ENCODE results near the gene PPY.
"Not testable (repeated sequence)": the region's sequence is repeated elsewhere in the genome, so short reads cannot be mapped to it uniquely, and the experiment has no call there.

Gene PPY, protein sequence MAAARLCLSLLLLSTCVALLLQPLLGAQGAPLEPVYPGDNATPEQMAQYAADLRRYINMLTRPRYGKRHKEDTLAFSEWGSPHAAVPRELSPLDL

DNA sequence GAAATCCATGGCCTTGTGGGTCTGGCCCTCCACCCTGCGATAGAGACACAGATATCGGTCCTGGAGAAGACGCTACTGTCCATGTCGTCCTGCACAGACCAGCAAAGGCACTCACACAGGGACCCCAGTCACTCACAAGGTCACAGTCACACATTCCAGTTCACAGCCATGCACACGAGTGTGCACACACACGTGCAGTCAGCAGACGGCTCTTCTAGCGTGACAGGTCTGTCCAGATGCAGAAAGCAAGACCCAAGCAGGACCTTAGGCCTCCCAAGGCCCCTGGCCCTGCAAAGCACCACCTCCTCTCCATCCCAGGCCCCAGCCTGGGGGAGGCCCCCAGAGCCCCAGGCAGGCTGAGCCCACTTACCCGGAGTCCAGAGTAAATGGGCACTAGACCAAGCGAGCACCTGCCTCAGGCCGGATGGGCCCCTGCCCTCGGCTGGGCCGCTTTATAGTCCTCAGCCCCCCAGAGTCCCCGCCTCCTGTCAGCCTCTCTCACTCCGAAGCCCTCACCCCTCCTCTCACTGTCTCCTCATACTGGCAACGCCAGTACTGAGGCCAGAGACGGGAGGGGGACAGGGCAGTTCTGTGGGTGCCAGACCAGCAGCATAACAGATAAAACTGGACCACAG, at the start of gene PPY:
PPY (minus strand) TSS at position 426 of the 635 bp plus-strand sequence. CDS start 822 bp downstream, outside the sequence.
- no peak for DNase-seq (ENCODE audit: low read depth in 2 of 2, low spot score in 1 of 2)

DNA sequence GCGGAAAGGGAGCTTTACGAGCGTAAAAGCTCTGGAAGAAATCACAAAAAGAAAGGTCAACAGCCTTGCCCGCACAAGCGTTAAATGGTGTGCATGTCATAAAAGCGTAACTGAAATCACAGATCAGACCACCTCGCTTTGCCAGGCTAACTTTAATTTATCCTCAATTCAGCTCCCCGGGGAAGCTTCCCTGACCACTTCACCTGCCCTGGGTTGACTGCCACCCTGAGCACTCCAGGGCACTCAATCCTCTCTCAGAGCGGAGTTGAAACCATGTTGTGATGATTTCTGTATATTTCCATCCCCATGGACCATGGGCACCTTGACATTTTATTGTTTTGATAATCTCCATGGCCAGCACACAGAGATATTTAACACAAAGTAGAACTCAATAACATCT, 46.0 kb upstream of the PPY start:
- DNase-seq (ENCODE audit: low read depth in 2 of 2, low spot score in 1 of 2) = no peak

DNA sequence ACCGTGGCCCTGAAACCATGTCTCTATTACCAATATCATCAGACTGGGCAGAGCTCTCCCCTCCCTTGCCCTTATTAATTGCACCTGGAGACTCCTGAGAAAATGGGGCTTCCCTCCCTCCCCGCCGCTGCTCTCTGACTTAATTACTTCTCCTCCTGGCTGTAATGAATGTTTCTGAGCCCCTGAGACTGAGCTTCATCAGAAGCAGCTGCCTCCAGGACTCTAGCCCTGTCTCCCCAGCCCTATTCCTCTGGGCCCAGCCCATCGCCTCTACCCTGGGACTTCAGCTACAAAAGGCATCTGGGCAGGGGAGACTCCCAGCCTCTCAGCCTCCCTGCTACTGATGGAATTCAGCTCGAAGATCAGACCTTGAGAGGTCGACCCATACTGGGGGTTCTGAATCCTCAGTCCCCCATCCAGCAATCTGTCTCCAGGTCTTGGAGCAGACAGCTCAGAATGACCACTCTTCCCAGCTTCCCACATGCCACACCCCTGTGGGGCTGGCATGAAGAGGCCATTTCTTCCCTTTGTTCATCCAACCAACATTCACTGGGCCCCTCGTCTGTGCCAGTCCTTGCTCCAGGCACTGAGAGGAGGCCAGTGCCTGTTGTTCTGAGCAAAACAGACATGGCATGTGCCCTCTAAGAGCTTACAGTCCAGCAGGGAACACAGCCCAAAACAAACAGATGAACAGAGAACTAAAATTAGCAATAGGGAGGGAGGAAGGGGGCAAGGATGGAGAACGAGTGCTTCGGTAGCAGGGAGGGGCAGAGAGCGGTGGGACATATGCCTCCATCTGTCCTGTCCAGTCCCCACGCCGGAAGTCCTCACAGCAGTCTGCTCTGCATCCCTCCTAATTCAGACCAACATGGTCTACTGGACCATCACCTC, 45.1 kb upstream of the PPY start:
- DNase-seq (ENCODE audit: low read depth in 2 of 2, low spot score in 1 of 2) = no peak

DNA sequence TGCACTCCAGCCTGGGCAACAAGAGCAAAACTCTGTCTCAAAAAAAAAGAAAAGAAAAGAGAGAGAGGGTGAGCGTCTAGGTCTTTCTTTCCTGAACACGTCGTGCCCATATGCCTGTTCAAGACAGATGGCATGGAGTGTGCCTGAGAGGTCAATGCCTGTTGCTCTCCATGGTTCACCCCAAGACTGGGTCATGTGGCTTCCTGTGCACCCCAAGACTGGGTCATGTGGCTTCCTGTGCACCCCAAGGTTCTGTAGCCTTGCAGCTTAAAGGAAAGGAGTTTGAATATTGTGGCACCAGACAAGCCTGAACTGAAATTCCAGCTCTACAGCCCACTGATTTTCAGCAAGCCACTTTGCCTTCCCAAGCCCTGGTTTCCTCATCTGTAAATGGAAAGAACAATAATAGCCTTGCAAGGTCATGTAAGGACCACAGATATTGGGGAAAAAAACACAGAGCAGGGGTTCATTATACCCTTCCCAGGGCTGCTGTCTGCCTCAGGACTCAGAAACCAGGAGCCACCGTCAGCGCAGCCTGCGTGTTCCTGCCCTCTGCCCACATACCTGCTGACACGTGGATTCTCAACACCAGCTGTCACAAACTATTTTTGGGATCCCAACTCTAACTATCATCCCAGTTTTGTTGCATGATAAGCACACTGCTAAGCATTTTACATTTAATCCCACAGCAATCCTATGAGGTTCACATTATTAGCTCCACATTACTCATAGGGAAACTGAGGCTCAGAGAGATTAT, 44.1 kb upstream of the PPY start:
- DNase-seq (ENCODE audit: low read depth in 2 of 2, low spot score in 1 of 2) = no peak

DNA sequence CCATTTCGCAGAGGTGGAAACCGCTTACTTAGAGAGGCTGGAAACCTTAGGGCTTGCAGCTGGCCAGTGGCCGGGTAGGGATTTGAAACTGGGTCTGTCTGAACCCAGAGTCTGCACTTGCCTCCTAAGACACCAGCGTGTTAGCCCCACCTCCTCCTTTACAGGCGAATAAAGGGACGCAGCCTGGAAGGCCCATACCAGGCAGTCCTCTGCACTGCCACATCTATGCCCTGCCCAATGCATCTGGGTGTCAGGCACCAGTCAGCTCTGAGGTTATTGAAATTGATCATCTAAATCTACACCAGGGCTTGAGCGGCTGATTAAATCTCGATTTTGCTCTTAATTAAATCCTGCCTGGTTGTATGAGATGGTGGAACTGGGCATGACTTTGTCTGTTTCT, 42.2 kb upstream of the PPY start:
- DNase-seq (ENCODE audit: low read depth in 2 of 2, low spot score in 1 of 2) = no peak

DNA sequence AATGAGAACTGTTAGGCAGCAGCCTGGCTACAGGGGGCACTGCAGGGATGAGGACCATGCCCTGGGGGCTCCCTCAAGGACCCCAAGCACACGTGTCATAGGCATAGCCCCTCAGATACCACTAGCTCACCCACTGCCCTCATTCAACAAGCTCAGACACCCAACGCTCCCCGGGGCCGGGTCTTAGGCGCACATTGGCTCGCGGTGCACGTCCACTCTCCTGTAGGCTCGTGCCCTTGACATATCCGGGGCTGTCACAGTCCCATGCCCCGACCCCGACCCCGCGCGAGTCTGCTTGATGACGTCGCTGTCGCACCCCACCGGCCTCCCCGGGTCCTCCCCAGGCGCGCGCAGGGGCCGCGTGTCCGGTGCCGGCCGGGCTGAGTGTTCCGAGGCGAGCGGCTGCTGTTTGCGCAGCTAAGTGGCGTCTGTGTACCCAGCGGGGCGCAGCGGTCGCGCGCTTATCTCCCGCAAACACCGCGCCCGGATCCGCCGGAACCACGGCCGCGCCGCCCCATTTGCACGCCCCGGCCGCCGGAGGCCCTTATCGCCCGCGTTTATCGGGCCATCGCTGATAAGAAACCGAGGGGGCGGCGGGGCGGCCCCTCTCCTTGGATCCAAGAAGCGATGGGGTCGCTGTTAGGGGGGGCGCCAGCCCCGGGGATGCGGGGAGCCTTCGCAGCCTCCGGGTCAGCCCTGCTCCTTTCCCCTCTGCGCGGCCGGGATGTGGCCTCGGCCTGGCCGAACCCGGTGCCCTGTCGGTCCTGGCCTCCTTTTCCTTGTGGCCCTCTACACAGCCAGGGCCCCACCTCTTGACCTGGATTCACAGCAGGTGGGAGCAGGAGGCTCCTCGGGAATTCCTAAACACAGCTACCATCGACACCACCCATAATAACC, 41.5 kb upstream of the PPY start:
- no peak for DNase-seq (ENCODE audit: low read depth in 2 of 2, low spot score in 1 of 2)

DNA sequence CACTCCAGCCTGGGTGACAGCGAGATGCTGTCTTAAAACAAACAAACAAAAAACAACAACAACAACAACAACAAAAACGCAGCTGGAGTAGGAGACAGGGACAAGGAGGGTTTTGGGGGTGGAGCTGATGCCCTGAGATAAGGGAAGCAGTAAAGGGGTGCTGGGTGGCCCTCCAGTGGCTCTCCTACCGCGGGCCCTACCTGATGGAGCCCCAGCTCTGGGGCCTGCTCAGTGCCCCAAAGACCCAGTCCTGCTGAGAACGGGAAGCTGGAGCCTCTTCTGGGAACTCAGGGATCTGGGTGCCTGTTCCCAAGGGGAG, 40.9 kb upstream of the PPY start:
- DNase-seq (ENCODE audit: low read depth in 2 of 2, low spot score in 1 of 2) = no peak

DNA sequence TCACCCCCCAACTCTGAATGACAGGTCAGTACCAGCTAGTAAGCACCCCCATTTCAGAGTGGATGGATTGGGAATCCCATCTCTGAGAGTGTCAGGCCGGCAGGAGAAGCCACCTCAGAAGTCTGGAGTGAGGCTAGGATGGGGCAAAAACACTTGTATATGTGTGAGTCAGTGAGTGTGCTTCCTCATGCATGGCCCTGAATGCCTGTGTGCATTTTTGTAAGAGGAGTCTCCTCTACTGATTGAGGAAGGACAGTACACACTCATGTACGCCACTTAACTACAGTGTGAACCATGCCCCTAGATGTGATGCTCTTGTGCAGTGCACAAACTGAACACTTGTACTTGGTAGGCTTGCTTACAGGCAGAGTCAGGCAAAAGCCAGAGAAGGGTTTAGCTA, 39.9 kb upstream of the PPY start:
- no peak for DNase-seq (ENCODE audit: low read depth in 2 of 2, low spot score in 1 of 2)

DNA sequence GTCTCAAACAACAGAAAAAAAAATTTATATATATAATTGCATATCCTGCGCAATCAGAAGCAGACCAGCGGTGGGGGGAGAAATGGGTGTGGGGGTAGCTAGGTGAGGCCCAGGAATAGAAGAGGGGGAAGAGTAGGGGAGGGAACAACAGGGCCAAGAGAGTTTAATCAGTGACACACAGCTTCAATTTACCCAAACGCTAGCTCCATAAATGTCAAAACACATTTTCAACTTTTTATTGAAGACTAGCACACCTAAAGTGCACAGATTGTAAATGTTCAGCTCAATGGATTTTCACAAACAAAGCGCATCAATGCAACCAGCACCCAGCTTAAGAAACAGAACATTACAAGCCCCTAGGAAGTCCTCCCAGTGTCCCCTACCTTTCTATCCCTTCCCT, 37.4 kb upstream of the PPY start:
- DNase-seq (ENCODE audit: low read depth in 2 of 2, low spot score in 1 of 2) = no peak

DNA sequence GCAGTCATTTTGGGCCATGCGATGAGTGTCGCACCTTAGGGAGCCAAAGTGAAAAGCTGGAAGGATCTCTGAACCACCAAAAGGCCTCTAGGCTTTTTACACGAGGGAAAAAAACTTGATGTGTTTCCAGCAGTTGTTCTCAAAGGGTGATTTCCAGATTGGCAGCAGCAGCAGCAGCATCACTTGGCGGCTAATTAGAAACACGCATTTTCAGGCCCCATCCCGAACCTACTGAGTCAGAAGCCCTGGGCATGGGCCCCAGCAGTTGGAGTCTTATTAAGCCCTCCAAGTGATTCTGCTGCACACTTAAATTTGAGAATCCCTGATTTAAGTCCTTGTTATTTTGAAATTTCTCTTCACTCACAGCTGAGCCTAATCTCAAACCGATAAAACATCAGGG, 36.7 kb upstream of the PPY start:
- no peak for DNase-seq (ENCODE audit: low read depth in 2 of 2, low spot score in 1 of 2)

DNA sequence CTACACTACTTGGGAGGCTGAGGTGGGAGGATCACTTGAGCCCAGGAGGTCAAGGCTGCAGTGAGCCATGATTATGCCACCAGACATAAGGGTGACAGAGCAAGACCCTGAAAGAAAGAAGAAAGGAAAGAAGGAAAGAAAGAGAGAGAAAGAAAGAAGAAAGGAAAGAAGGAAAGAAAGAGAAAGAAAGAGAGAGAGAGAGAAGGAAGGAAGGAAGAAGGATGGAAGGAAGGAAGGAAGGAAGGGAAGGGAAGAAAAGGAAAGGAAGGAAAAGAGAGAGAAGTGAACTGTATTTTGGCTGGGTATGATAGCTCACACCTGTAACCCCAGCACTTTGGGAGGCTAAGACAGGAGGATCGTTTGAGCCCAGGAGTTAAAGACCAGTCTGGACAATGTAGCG, 35.8 kb upstream of the PPY start:
- no peak for DNase-seq (ENCODE audit: low read depth in 2 of 2, low spot score in 1 of 2)

DNA sequence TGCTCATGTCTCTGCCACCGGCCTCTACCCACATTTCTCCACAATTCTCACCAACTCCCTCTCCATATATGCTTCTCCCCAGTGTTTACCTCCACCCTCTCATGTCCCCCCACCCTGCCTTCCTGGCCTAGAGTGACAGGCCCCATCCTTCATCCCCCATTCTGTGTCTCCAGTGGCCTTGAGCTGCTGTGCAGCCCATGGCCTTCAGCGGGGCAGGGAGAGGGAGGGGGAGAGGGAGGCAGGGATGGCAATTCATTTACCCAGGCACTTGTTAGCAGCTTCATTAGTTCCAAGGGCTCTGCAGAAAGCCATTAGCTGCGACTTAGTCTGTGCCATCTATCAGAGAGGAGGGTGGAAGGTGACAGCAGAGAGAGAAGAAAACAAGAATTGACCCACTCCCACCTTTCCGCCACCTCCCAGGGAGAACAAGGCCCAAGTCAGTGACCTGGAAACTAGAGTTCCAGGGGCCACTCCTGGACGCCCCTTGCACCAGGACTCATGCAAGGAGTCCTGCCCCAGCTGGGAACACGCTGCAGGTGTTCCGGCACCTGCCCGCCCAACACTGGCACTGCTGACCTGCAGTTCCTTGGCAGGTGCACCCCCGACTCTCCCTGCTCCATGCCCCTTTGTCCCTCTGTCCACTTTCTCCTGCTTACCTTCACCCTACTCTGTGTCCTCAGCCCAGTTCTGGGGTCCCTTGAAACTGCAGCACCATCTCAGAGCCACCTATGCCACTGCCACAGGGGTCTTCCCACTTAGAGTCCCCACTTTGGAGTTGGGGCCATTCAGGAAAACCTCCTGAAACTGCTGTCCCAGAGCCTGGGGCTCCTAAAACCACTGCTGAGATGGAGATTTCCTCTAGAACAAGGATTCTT, 34.9 kb upstream of the PPY start:
- no peak for DNase-seq (ENCODE audit: low read depth in 2 of 2, low spot score in 1 of 2)

DNA sequence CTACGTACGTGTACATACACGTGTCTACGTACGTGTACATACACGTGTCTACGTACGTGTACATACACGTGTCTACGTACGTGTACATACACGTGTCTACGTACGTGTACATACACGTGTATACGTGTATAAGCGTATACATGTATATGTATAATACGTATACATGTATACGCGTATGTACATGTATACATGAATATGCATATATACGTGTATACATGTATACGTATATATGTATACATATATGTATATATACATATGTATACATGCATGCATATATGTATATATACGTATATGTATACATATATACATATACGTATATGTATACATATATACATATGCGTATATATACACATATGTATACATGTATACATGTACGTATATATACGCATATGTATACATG, 33.6 kb upstream of the PPY start:
- no peak for DNase-seq (ENCODE audit: low read depth in 2 of 2, low spot score in 1 of 2)

DNA sequence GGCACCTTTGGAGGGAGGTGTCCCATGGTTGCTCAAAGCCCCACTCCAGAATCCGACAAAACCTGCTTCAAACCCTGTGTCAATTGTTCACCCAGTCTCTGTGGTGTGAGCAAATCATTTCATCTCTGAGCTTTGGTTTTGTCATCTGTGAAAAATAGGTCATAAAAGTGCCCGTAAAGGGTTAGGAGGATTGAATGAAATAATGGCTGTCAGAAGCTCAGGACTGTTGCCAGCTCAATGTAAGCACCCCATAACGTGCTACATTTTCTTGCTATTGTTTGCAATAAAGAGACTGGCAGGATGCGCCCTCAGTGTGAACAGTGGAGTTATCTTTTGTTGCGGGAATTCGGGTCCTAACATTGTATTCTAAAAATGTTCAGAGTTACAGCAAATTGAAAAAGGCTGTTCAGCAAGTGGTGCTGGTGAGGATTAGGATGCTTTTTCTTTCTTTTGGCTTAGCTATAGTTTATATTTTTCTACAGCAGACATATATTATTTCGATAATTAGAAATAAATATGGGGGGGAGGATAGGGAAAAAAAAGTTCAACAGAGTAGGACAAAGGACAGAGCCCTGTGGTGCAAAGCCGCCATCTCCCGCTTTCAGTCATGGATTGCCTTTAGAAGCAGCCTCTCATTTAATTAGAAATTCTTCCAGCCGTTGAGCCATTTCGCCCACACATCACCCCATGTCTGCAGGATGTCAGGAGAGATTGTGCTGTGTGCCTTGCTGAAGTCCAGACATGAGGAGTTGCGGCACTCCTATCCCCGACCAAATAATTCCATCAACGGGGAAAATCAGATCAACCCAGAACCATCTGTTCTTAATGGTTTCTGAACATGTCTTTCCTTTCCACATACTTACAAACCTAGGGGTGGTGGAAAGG, 32.3 kb upstream of the PPY start:
- DNase-seq (ENCODE audit: low read depth in 2 of 2, low spot score in 1 of 2) = no peak

DNA sequence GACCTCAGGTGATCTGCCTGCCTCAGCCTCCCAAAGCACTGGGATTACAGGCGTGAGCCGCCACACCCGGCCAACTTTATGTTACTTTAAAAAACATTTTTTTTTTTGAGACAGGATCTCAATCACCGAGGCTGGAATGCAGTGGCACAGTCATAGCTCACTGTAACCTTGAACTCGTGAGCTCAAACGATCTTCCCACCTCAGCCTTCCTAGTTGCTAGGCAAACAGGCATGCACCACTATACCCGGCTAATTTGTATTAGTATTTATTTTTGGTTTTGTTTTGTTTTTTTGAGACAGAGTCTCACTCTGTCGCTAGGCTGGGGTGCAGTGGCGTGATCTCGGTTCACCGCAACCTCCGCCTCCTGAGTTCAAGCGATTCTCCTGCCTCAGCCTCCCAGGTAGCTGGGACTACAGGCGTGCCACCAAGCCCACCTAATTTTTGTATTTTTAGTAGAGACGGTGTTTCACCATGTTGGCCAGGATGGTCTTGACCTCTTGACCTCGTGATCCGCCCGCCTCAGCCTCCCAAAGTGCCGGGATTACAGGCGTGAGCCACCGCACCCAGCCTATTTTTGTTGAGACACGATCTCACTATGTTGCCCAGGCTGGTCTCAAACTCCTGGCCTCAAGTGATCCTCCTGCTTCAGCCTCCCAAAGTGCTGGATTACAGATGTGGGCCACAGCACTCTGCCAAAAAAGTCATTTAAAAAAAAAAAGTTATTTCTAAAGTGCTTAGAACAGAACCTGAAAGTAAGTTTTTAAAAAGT, 30.4 kb upstream of the PPY start:
- not testable (repeated sequence) for DNase-seq (ENCODE audit: low read depth in 2 of 2, low spot score in 1 of 2)

DNA sequence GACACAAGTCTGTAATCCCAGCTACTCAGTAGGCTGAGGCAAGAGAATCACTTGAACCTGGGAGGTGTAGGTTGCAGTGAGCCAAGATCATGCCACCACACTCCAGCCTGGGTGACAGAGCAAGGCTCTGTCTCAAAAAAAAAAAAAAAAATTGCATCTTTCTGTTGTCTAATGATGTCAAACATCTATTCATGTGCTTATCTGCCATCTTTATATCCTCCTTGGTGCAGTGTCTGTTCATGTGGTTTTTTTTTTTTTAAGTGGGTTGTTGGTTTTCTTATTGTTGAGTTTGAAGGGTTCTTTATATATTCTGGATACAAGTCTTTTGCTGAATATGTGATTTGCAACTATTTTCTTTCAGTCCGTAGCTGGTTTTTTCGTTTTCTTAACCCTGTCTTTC, 29.2 kb upstream of the PPY start:
- DNase-seq (ENCODE audit: low read depth in 2 of 2, low spot score in 1 of 2) = not testable (repeated sequence)

DNA sequence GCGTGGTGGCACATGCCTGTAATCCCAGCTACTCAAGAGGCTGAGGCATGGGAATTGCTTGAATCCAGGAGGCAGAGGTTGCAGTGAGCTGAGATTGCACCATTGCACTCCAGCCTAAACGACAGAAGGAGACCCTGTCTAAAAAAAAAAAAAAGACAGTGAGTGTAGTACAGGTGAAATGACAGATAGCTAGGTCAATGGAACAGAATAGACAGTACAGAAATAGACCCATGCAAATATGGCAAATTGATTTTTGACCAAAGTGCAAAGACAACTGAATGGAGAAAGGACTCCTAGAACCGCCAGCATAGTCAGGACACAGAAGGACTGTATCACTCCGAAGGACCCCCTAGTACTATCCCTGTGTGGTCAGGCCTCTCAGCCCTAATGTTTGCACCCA, 28.1 kb upstream of the PPY start:
- no peak for DNase-seq (ENCODE audit: low read depth in 2 of 2, low spot score in 1 of 2)

DNA sequence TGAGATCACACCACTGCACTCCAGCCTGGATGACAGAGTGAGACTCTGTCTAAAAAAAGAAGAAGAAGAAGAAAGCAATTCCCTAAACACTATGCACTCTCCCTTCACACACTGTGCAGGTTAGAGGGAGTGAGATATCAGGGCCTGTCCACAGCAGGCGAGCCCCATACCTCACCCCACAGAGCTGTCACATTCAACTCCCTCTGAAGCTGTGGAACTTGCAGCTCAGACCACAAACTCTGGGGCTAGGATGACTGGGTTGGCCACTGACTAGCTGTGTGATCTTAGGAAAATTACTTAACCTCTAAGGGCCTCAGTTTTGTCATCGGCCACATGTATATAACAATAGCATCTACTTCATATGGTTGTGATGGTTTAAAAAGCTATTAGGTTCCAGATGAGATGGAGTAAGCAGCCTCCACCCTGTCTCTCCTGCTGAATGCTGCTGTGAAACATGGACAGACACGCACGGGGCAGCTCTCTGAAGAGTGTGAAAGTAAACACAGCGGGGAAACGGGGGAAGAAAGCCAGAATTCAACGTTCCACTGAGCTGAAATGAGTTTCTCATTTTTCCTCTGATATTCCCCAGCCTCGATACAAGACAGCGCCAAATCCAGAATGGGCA, 25.1 kb upstream of the PPY start:
- DNase-seq (ENCODE audit: low read depth in 2 of 2, low spot score in 1 of 2) = no peak
